Uterus (tissue), 4 donors: ENCODE data around the gene SELENOM. TPM values are rescaled to one million over a fixed set of nuclear protein-coding genes. Genes with fewer than 3 reads are reported as not detected.

Source experiments
- DNase-seq, 2 donors: peaks; one replicate each; pipeline ENCODE4 v3.0.0-alpha.2; 2019 to 2020
- H3K27ac ChIP-seq, 2 donors: fragments of 200-600 bp; sonication (generic); 1 replicate in 1 of 2; 2 replicates in 1 of 2; pipeline ENCODE4 v1.5.1; 2016 to 2018
- H3K27me3 ChIP-seq, 2 donors: fragments of 200-600 bp; sonication (generic); one replicate each; pipeline ENCODE4 v1.5.1; 2018 to 2019; ENCODE audit warnings: control low read depth in 1 of 2
- H3K36me3 ChIP-seq, 2 donors: fragments of 200-600 bp; sonication (generic); one replicate each; pipeline ENCODE4 v1.5.1; 2019; ENCODE audit warnings: control low read depth in 1 of 2
- H3K4me1 ChIP-seq, 2 donors: fragments of 200-600 bp; sonication (generic); one replicate each; pipeline ENCODE4 v1.5.1; 2018 to 2019; ENCODE audit warnings: control low read depth in 1 of 2
- H3K4me3 ChIP-seq, 2 donors: fragments of 200-600 bp; sonication (generic); 1 replicate in 1 of 2; 2 replicates in 1 of 2; pipeline ENCODE4 v1.5.1; 2018 to 2019; ENCODE audit warnings: mild to moderate bottlenecking in 1 of 2
- H3K9me3 ChIP-seq, 2 donors: fragments of 200-600 bp; sonication (generic); one replicate each; pipeline ENCODE4 v1.5.1; 2019; ENCODE audit warnings: control low read depth in 1 of 2
- POLR2A ChIP-seq, 2 donors: fragments of 450-650 bp; IDR thresholded peaks; one replicate each; pipeline ENCODE4 v1.6.1; 2016; ENCODE audit warnings: antibody characterized with exemption in 2 of 2, mild to moderate bottlenecking in 1 of 2, moderate library complexity in 1 of 2
- intact Hi-C: fragments of 100-400 bp; cut with DNase I; formaldehyde crosslinking; loops from one replicate; pipeline ENCODE4 v1.15.1; 2023; ENCODE audit warnings: low total_unique reads
- total RNA-seq, 4 donors: library from RNA; depleted of rRNA in 3 of 4; stranded (reverse); fragments of >200 nt in 3 of 4; gene quantifications; one replicate each; pipeline versions ENCODE4 v1.1.0 to v1.2.4, GENCODE V29; 2014 to 2023
- TF ChIP-seq, protein P1 (sequence below), 4 experiments: fragments of 200-600 bp in 2 of 4; fragments of 450-650 bp in 2 of 4; sonication (generic) in 2 of 4; IDR thresholded peaks; one replicate each; pipeline ENCODE4 v1.5.1; 2016 to 2019; ENCODE audit warnings: antibody characterized with exemption in 4 of 4, mild to moderate bottlenecking in 2 of 4, moderate library complexity in 1 of 4
- donor health status: DM: yes; HTN: yes; CAD: no.

SELENOM gene
- total RNA-seq, 4 donors from 2014 or later: 91.7 to 2,170 (median 948) TPM

DNA sequence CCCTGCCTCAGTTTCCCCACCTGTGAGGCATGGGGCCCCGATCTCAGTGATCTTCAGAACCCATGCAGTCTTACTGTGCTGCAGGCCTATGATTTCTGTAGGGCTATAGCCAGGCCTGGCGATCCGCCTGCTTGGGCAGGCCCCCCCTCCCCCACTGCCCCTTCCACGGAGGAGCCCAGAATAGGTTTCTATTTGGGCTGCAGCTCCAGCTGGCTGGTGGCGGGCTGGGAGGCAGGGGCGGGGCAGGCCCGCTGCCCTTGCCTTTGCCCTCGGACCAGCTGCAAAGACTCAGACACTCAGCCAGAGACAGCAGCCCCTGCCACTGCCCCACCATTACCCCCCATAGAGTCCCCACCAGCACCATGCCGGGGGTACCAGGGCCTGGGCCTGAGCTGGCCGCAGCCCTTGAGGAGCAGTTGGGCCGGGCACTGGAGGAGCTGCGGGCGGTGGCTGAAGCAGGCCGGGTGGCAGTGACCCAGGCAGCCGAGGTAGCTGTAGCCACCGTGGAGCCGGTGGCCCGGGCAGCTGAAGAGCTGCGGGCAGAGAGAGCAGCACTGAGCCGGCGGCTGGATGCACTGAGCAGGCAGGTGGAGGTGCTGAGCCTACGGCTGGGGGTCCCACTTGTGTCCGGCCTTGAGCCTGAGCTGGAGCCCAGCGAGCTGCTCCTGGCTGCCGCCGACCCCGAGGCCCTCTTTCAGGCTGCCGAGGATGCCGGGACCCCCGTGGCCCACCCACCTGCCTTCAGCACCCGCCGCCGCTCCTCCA, 14.1 kb downstream of the SELENOM start:
- H3K27ac ChIP-seq: peak overlapping the region; percentile 96
- no peaks in the 10 kb centered on the region for H3K36me3 ChIP-seq
- intact Hi-C loops: no loop called here
- H3K4me3 ChIP-seq: peak overlapping the region in 1 of 2 donors; percentile 1
- TF ChIP-seq POLR2A (IDR thresholded peaks at IDR 0.05): no peak
- TF ChIP-seq, protein P1, sequence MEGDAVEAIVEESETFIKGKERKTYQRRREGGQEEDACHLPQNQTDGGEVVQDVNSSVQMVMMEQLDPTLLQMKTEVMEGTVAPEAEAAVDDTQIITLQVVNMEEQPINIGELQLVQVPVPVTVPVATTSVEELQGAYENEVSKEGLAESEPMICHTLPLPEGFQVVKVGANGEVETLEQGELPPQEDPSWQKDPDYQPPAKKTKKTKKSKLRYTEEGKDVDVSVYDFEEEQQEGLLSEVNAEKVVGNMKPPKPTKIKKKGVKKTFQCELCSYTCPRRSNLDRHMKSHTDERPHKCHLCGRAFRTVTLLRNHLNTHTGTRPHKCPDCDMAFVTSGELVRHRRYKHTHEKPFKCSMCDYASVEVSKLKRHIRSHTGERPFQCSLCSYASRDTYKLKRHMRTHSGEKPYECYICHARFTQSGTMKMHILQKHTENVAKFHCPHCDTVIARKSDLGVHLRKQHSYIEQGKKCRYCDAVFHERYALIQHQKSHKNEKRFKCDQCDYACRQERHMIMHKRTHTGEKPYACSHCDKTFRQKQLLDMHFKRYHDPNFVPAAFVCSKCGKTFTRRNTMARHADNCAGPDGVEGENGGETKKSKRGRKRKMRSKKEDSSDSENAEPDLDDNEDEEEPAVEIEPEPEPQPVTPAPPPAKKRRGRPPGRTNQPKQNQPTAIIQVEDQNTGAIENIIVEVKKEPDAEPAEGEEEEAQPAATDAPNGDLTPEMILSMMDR (IDR thresholded peaks at IDR 0.05): no peak
- peak; percentile 75 to 76 for DNase-seq
- H3K27me3 ChIP-seq: no peaks in the 10 kb centered on the region
- H3K9me3 ChIP-seq: no peaks in the 10 kb centered on the region
- H3K4me1 ChIP-seq: peaks cover 7 to 26% of the 10 kb centered on the region in 2 donors

- Histone ChIP-seq H3K27ac (peak overlapping the region; percentile 96), H3K36me3 (no peaks in the 10 kb centered on the region), H3K4me3 (peak overlapping the region; percentile 25)
Measured at GRCh38 chr22:31092161-31092560, 15.2 kb downstream of the SELENOM start.

GRCh38 chr22:31091106-31091975, 16.0 kb downstream of the SELENOM start:
- peak; percentile 79 to 88 for DNase-seq
- intact Hi-C loops: no loop called here
- Histone ChIP-seq H3K27ac (peak overlapping the region; percentile 96), H3K36me3 (no peaks in the 10 kb centered on the region), H3K4me3 (peak overlapping the region; percentile 25), H3K4me1 (peaks cover 7 to 17% of the 10 kb centered on the region in 2 donors), H3K9me3 (no peaks in the 10 kb centered on the region), H3K27me3 (no peaks in the 10 kb centered on the region)
- peak; percentile 59 to 61 for TF ChIP-seq POLR2A (IDR thresholded peaks at IDR 0.05)
- TF ChIP-seq, protein P1 (IDR thresholded peaks at IDR 0.05): no peak

More at GRCh38 chr22:31092161-31092560, 15.2 kb downstream of the SELENOM start:
- H3K4me1 ChIP-seq: peaks cover 7 to 25% of the 10 kb centered on the region in 2 donors
- intact Hi-C loops: no loop called here
- DNase-seq: no peak
- H3K9me3 ChIP-seq: no peaks in the 10 kb centered on the region
- H3K27me3 ChIP-seq: no peaks in the 10 kb centered on the region
- TF ChIP-seq POLR2A (IDR thresholded peaks at IDR 0.05): no peak
- TF ChIP-seq, protein P1 (IDR thresholded peaks at IDR 0.05): no peak

- peaks cover 7 to 20% of the 10 kb centered on the region in 2 donors for H3K4me1 ChIP-seq
- TF ChIP-seq, protein P1 (IDR thresholded peaks at IDR 0.05): no peak
- TF ChIP-seq POLR2A (IDR thresholded peaks at IDR 0.05): peak; percentile 30 to 37
- DNase-seq: peak; percentile 77 to 91
Measured at GRCh38 chr22:31090217-31091085, 16.9 kb downstream of the SELENOM start.

More at GRCh38 chr22:31090217-31091085, 16.9 kb downstream of the SELENOM start:
- H3K36me3 ChIP-seq: no peaks in the 10 kb centered on the region
- peak overlapping the region in 1 of 2 donors; percentile 25 for H3K4me3 ChIP-seq
- no peaks in the 10 kb centered on the region for H3K27me3 ChIP-seq
- intact Hi-C loops: no loop called here
- no peaks in the 10 kb centered on the region for H3K9me3 ChIP-seq
- H3K27ac ChIP-seq: peak overlapping the region; percentile 96 to 98
